Liver (tissue), 9 donors: ENCODE measurements around the gene TMEM255B. TPM values are rescaled to one million over a fixed set of nuclear protein-coding genes. Genes with fewer than 3 reads are reported as not detected.
"Not testable (repeated sequence)": the region's sequence is repeated elsewhere in the genome, so short reads cannot be mapped to it uniquely, and the experiment has no call there.

Source experiments
- DNase-seq: peaks from one replicate; pipeline ENCODE4 v3.0.0-alpha.2; 2017; ENCODE audit warnings: low spot score
- H3K27ac ChIP-seq, 2 donors: one replicate each; pipeline ENCODE4 v1.7.0; 2013; ENCODE audit warnings: inconsistent platforms in 2 of 2, low read length in 2 of 2, control low read depth in 1 of 2, low read depth in 1 of 2, mild to moderate bottlenecking in 1 of 2
- H3K27me3 ChIP-seq, 4 donors: one replicate each; pipeline versions ENCODE4 v1.6.1 to v1.7.0; 2013; ENCODE audit warnings: low read length in 3 of 4, inconsistent platforms in 1 of 4, mild to moderate bottlenecking in 1 of 4, moderate library complexity in 1 of 4; ENCODE audit not compliant: control insufficient read depth in 4 of 4, insufficient read depth in 4 of 4
- H3K36me3 ChIP-seq, 4 donors: one replicate each; pipeline versions ENCODE4 v1.6.1 to v1.7.0; 2013; ENCODE audit warnings: low read length in 3 of 4, mild to moderate bottlenecking in 3 of 4, low read depth in 1 of 4, moderate library complexity in 1 of 4; ENCODE audit not compliant: control insufficient read depth in 4 of 4, insufficient read depth in 3 of 4
- H3K4me1 ChIP-seq, 4 donors: one replicate each; pipeline versions ENCODE4 v1.6.1 to v1.7.0; 2013; ENCODE audit warnings: low read length in 3 of 4, mild to moderate bottlenecking in 3 of 4, moderate library complexity in 1 of 4; ENCODE audit not compliant: control insufficient read depth in 4 of 4, insufficient read depth in 4 of 4
- H3K4me3 ChIP-seq, 3 donors: one replicate each; pipeline versions ENCODE4 v1.6.1 to v1.7.0; 2013; ENCODE audit warnings: low read length in 3 of 3, control low read depth in 1 of 3, low read depth in 1 of 3, mild to moderate bottlenecking in 1 of 3
- H3K9ac ChIP-seq, 2 donors: one replicate each; pipeline ENCODE4 v1.7.0; 2013; ENCODE audit warnings: low read length in 2 of 2, mild to moderate bottlenecking in 2 of 2, moderate library complexity in 2 of 2, control low read depth in 1 of 2, low read depth in 1 of 2
- H3K9me3 ChIP-seq, 4 donors: one replicate each; pipeline versions ENCODE4 v1.6.1 to v1.7.0; 2013; ENCODE audit warnings: low read length in 3 of 4; ENCODE audit not compliant: control insufficient read depth in 4 of 4
- EGR1 ChIP-seq, 2 donors: IDR thresholded peaks; 2 replicates each; pipeline ENCODE4 v1.6.1; 2016 to 2018; ENCODE audit warnings: antibody characterized with exemption in 2 of 2, low read depth in 2 of 2
- FOXA1 ChIP-seq: IDR thresholded peaks from 2 replicates; pipeline ENCODE4 v1.6.1; 2016; ENCODE audit warnings: antibody characterized with exemption
- FOXA2 ChIP-seq: IDR thresholded peaks from 2 replicates; pipeline ENCODE4 v1.6.1; 2016; ENCODE audit warnings: antibody characterized with exemption
- GABPA ChIP-seq, 2 donors: IDR thresholded peaks in 1 of 2; conservative IDR thresholded peaks in 1 of 2; 2 replicates each; pipeline ENCODE4 v1.6.1; 2016; ENCODE audit warnings: antibody characterized with exemption in 2 of 2, mild to moderate bottlenecking in 1 of 2, moderate library complexity in 1 of 2
- HNF4A ChIP-seq, 2 donors: conservative IDR thresholded peaks; 2 replicates each; pipeline ENCODE4 v1.6.1; 2016; ENCODE audit warnings: antibody characterized with exemption in 2 of 2, mild to moderate bottlenecking in 2 of 2
- HNF4G ChIP-seq: IDR thresholded peaks from 2 replicates; pipeline ENCODE4 v1.6.1; 2016; ENCODE audit warnings: antibody characterized with exemption
- JUND ChIP-seq, 2 donors: IDR thresholded peaks; 2 replicates each; pipeline ENCODE4 v1.6.1; 2016; ENCODE audit warnings: antibody characterized with exemption in 2 of 2
- NR2F2 ChIP-seq: IDR thresholded peaks from 2 replicates; pipeline ENCODE4 v1.6.1; 2016; ENCODE audit warnings: antibody characterized with exemption
- RAD21 ChIP-seq, 2 donors: IDR thresholded peaks; 2 replicates each; pipeline ENCODE4 v1.6.1; 2016; ENCODE audit warnings: antibody characterized with exemption in 2 of 2, mild to moderate bottlenecking in 2 of 2
- RXRA ChIP-seq, 2 donors: IDR thresholded peaks; 2 replicates each; pipeline ENCODE4 v1.6.1; 2017 to 2018; ENCODE audit warnings: antibody characterized with exemption in 2 of 2, mild to moderate bottlenecking in 1 of 2
- SP1 ChIP-seq: IDR thresholded peaks from 2 replicates; pipeline ENCODE4 v1.6.1; 2018; ENCODE audit warnings: antibody characterized with exemption, mild to moderate bottlenecking
- YY1 ChIP-seq: IDR thresholded peaks from 2 replicates; pipeline ENCODE4 v1.6.1; 2016; ENCODE audit warnings: antibody characterized with exemption, mild to moderate bottlenecking
- ZBTB33 ChIP-seq: IDR thresholded peaks from 2 replicates; pipeline ENCODE4 v1.6.1; 2016; ENCODE audit warnings: antibody characterized with exemption
- WGBS: extraction: QIAGEN DNeasy Blood & Tissue Kit; methylation state at CpG from one replicate; pipeline ENCODE4 v1.1.7; 2013; 5-methylcytosine and 5-hydroxymethylcytosine counted together
- polyA plus RNA-seq, 2 donors: library from polyadenylated mRNA; stranded (reverse) in 1 of 2; unstranded in 1 of 2; fragments of 200-250 nt in 1 of 2; fragments of >200 nt in 1 of 2; fragmentation: Nextera tagmentation in 1 of 2; extraction: Ambion mirVana in 1 of 2; gene quantifications; one replicate each; pipeline versions ENCODE4 v1.2.1 to v1.2.3, GENCODE V29; 2013 to 2015
- total RNA-seq, 2 donors: library from RNA; depleted of rRNA; stranded (reverse); fragments of >200 nt; gene quantifications; one replicate each; pipeline ENCODE4 v1.2.3, GENCODE V29; 2014
- TF ChIP-seq, protein P1 (sequence below): IDR thresholded peaks from 2 replicates; pipeline ENCODE4 v1.6.1; 2016; ENCODE audit warnings: antibody characterized with exemption
- TF ChIP-seq, protein P2 (sequence below): IDR thresholded peaks from 2 replicates; pipeline ENCODE4 v1.6.1; 2016; ENCODE audit warnings: antibody characterized with exemption, mild to moderate bottlenecking
- donor health status: healthy.
- donor health status: healthy.
- donor health status: healthy.
- donor health status: healthy.
- donor health status: healthy.

The TMEM255B gene
- total and polyA plus RNA-seq, 4 donors: 0.37 to 8.6 (median 3.5) TPM

GRCh38 chr13:113788413-113789135, 29.5 kb downstream of the TMEM255B start (continued):
- TF ChIP-seq ZBTB33 (no peak), SP1 (no peak)

DNA sequence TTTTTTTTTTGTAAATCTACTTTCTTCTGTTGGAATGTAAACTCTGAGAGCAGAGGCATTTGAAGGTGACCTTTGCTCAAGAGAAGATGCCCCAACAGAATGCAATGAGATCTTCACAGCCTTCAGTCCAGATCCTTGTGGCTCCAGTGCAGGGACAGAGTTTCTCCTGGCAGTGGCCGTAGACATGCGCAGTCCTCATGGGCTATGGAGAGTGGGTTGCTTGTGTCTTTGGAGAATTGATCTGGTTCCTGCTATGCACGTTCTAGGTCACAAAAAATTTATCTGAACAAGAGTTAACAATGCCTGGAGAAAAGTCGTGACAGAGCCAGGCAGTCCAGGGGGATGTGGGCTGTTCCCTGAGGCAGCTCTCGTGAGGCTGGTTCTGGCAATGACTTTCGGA, 30.1 kb downstream of the TMEM255B start:
- Histone ChIP-seq H3K4me1 (no peaks in the 10 kb centered on the region), H3K36me3 (no peaks in the 10 kb centered on the region), H3K9me3 (peaks cover 0 to 2% (median 0%) of the 10 kb centered on the region in 4 donors), H3K9ac (no peak overlapping the region), H3K27ac (no peak overlapping the region), H3K4me3 (no peak overlapping the region), H3K27me3 (peaks cover 0 to 15% (median 0%) of the 10 kb centered on the region in 4 donors)
- WGBS: 74% methylated on average over 6 of the region's 6 CpGs
- TF ChIP-seq, protein P1, sequence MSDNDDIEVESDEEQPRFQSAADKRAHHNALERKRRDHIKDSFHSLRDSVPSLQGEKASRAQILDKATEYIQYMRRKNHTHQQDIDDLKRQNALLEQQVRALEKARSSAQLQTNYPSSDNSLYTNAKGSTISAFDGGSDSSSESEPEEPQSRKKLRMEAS: no peak
- no peak for TF ChIP-seq FOXA1
- TF ChIP-seq, protein P2, sequence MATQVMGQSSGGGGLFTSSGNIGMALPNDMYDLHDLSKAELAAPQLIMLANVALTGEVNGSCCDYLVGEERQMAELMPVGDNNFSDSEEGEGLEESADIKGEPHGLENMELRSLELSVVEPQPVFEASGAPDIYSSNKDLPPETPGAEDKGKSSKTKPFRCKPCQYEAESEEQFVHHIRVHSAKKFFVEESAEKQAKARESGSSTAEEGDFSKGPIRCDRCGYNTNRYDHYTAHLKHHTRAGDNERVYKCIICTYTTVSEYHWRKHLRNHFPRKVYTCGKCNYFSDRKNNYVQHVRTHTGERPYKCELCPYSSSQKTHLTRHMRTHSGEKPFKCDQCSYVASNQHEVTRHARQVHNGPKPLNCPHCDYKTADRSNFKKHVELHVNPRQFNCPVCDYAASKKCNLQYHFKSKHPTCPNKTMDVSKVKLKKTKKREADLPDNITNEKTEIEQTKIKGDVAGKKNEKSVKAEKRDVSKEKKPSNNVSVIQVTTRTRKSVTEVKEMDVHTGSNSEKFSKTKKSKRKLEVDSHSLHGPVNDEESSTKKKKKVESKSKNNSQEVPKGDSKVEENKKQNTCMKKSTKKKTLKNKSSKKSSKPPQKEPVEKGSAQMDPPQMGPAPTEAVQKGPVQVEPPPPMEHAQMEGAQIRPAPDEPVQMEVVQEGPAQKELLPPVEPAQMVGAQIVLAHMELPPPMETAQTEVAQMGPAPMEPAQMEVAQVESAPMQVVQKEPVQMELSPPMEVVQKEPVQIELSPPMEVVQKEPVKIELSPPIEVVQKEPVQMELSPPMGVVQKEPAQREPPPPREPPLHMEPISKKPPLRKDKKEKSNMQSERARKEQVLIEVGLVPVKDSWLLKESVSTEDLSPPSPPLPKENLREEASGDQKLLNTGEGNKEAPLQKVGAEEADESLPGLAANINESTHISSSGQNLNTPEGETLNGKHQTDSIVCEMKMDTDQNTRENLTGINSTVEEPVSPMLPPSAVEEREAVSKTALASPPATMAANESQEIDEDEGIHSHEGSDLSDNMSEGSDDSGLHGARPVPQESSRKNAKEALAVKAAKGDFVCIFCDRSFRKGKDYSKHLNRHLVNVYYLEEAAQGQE: no peak
- no peak for TF ChIP-seq YY1
- no peak for TF ChIP-seq HNF4A (conservative IDR thresholded peaks at IDR 0.05)
- no peak for TF ChIP-seq GABPA (IDR thresholded peaks at IDR 0.05 in 1 of 2, conservative IDR thresholded peaks at IDR 0.05 in 1 of 2)
- TF ChIP-seq NR2F2: no peak
- no peak for TF ChIP-seq EGR1 (IDR thresholded peaks at IDR 0.05; ENCODE audit: low read depth in 2 of 2)
- no peak for TF ChIP-seq JUND (IDR thresholded peaks at IDR 0.05)
- TF ChIP-seq HNF4G: no peak
- TF ChIP-seq RAD21 (IDR thresholded peaks at IDR 0.05): no peak
- TF ChIP-seq FOXA2: no peak
- TF ChIP-seq RXRA (IDR thresholded peaks at IDR 0.05): no peak
- no peak for DNase-seq

DNA sequence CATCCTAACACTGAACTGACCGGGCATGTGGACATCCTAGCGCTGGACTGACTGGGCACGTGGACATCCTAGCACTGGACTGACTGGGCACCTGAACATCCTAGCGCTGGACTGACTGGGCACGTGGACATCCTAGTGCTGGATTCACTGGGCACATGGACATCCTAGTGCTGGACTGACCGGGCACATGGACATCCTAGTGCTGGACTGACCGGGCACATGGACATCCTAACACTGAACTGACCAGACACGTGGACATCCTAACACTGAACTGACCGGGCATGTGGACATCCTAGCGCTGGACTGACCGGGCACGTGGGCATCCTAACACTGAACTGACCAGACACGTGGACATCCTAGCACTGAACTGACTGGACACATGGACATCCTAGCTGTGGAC, 30.9 kb downstream of the TMEM255B start:
- H3K36me3 ChIP-seq, H3K9me3 ChIP-seq, H3K9ac ChIP-seq, H3K4me1 ChIP-seq, DNase-seq, H3K4me3 ChIP-seq, H3K27ac ChIP-seq: not testable (repeated sequence)
- 90% methylated on average over 13 of the region's 13 CpGs for WGBS
- peaks cover 0 to 12% (median 0%) of the 10 kb centered on the region in 4 donors for H3K27me3 ChIP-seq
